ENCODE data around the gene AK1. TPM values are rescaled to one million over a fixed set of nuclear protein-coding genes. Genes with fewer than 3 reads are reported as not detected.

The AK1 gene
- total RNA-seq, 2 donors from 2014 or later = 19.0 to 22.8 TPM

GRCh38 chr9:127887792-127888191, 10.3 kb upstream of the AK1 start:
- H3K27me3 Mint-ChIP-seq (ENCODE audit: insufficient read depth) = no peaks in the 10 kb centered on the region
- DNase-seq = peak; percentile 45
- peaks cover 51% of the 10 kb centered on the region for H3K36me3 Mint-ChIP-seq (ENCODE audit: low read depth)
- H3K9me3 Mint-ChIP-seq = peaks cover 5% of the 10 kb centered on the region
- peak; percentile 56 for TF ChIP-seq CTCF (conservative IDR thresholded peaks at IDR 0.05)
- Histone ChIP-seq H3K4me1 (ENCODE audit: control insufficient read depth, insufficient read depth, low read length) (no peaks in the 10 kb centered on the region), H3K9ac (ENCODE audit: extremely low read depth, low read length, poor library complexity, severe bottlenecking) (no peak overlapping the region), H3K27ac (ENCODE audit: low read depth, low read length) (no peak overlapping the region), H3K4me3 (ENCODE audit: low read length) (no peak overlapping the region), H3K9me3 (ENCODE audit: control insufficient read depth, low read length) (peaks cover 4% of the 10 kb centered on the region), H3K27me3 (ENCODE audit: control insufficient read depth, insufficient read depth, low read length, poor library complexity, severe bottlenecking) (no peaks in the 10 kb centered on the region), H3K36me3 (ENCODE audit: control insufficient read depth, insufficient read depth, low read length) (peaks cover 41% of the 10 kb centered on the region)
- no peak overlapping the region for H3K27ac Mint-ChIP-seq
- no peak overlapping the region for H3K4me3 Mint-ChIP-seq
- H3K4me1 Mint-ChIP-seq = peaks cover 2% of the 10 kb centered on the region
- 88 to 100% methylated on average over 2 of the region's 2 CpGs for whole genome bisulfite sequencing, 2 experiments (ENCODE audit: insufficient coverage in 1 of 2, insufficient read length in 1 of 2)

- no peak for TF ChIP-seq CTCF (conservative IDR thresholded peaks at IDR 0.05)
- Mint-ChIP-seq H3K27me3 (ENCODE audit: insufficient read depth) (no peaks in the 10 kb centered on the region), H3K4me3 (no peak overlapping the region), H3K4me1 (peaks cover 2% of the 10 kb centered on the region), H3K9me3 (no peaks in the 10 kb centered on the region), H3K36me3 (ENCODE audit: low read depth) (peaks cover 42% of the 10 kb centered on the region), H3K27ac (no peak overlapping the region)
- Histone ChIP-seq H3K9ac (ENCODE audit: extremely low read depth, low read length, poor library complexity, severe bottlenecking) (no peak overlapping the region), H3K27ac (ENCODE audit: low read depth, low read length) (no peak overlapping the region), H3K9me3 (ENCODE audit: control insufficient read depth, low read length) (no peaks in the 10 kb centered on the region), H3K4me3 (ENCODE audit: low read length) (no peak overlapping the region), H3K36me3 (ENCODE audit: control insufficient read depth, insufficient read depth, low read length) (peaks cover 32% of the 10 kb centered on the region), H3K27me3 (ENCODE audit: control insufficient read depth, insufficient read depth, low read length, poor library complexity, severe bottlenecking) (no peaks in the 10 kb centered on the region), H3K4me1 (ENCODE audit: control insufficient read depth, insufficient read depth, low read length) (no peaks in the 10 kb centered on the region)
- DNase-seq = peak; percentile 75
- 96 to 98% methylated on average over 12 to 18 of the region's 18 CpGs for WGBS, 2 experiments (ENCODE audit: insufficient coverage in 1 of 2, insufficient read length in 1 of 2)
Measured at GRCh38 chr9:127886401-127886972, 9.0 kb upstream of the AK1 start.

GRCh38 chr9:127885508-127886281, 8.2 kb upstream of the AK1 start:
- no peak for TF ChIP-seq CTCF (conservative IDR thresholded peaks at IDR 0.05)
- Mint-ChIP-seq H3K27ac (peak overlapping the region; percentile 30), H3K9me3 (no peaks in the 10 kb centered on the region), H3K36me3 (ENCODE audit: low read depth) (peaks cover 34% of the 10 kb centered on the region), H3K4me1 (peaks cover 2% of the 10 kb centered on the region), H3K27me3 (ENCODE audit: insufficient read depth) (no peaks in the 10 kb centered on the region), H3K4me3 (no peak overlapping the region)
- 79 to 86% methylated on average over 3 to 13 of the region's 13 CpGs for WGBS, 2 experiments (ENCODE audit: insufficient coverage in 1 of 2, insufficient read length in 1 of 2)
- Histone ChIP-seq H3K36me3 (ENCODE audit: control insufficient read depth, insufficient read depth, low read length) (peaks cover 28% of the 10 kb centered on the region), H3K9ac (ENCODE audit: extremely low read depth, low read length, poor library complexity, severe bottlenecking) (no peak overlapping the region), H3K27ac (ENCODE audit: low read depth, low read length) (peak overlapping the region; percentile 57), H3K4me3 (ENCODE audit: low read length) (no peak overlapping the region), H3K27me3 (ENCODE audit: control insufficient read depth, insufficient read depth, low read length, poor library complexity, severe bottlenecking) (no peaks in the 10 kb centered on the region), H3K4me1 (ENCODE audit: control insufficient read depth, insufficient read depth, low read length) (no peaks in the 10 kb centered on the region), H3K9me3 (ENCODE audit: control insufficient read depth, low read length) (no peaks in the 10 kb centered on the region)
- peak; percentile 53 for DNase-seq

Data from endodermal cell (in vitro differentiated cells).